A673 (cell line): ENCODE data around the gene MED12L.

Experiments
- EZH2 ChIP-seq: fragments of 200-600 bp; sonication (generic); IDR thresholded peaks from 2 replicates; pipeline ENCODE4 v1.6.1; 2017; ENCODE audit warnings: borderline replicate concordance, low read depth, mild to moderate bottlenecking, mixed read lengths, antibody characterized with exemption, low read length; ENCODE audit not compliant: poor library complexity, severe bottlenecking
- TF ChIP-seq, protein P1 (sequence below): fragments of 300-800, 200-600 bp; sonication (generic); conservative IDR thresholded peaks from 2 replicates; pipeline ENCODE4 v1.5.1; 2017; ENCODE audit warnings: low read depth, mild to moderate bottlenecking, antibody characterized with exemption, low read length, moderate library complexity, mixed read lengths

DNA sequence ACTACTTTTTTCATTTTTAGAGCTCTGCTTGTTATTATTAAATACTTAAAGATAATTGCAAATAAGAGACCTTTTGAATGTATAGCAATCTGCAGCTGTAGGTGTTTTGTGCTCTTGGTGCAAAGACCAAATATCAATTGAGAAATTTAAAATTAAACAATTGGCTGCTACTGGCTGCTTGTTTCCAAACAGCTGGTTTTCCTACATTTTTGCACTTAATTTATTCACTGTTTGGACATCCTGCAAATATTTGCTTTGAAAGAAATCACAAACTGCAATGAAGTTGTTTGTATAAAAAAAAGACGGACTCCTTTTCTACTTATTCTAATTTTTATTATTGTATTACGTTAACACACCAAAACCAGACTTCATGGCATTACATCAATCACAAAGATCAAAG lies 35.6 kb downstream of the MED12L start:
- TF ChIP-seq, protein P1, sequence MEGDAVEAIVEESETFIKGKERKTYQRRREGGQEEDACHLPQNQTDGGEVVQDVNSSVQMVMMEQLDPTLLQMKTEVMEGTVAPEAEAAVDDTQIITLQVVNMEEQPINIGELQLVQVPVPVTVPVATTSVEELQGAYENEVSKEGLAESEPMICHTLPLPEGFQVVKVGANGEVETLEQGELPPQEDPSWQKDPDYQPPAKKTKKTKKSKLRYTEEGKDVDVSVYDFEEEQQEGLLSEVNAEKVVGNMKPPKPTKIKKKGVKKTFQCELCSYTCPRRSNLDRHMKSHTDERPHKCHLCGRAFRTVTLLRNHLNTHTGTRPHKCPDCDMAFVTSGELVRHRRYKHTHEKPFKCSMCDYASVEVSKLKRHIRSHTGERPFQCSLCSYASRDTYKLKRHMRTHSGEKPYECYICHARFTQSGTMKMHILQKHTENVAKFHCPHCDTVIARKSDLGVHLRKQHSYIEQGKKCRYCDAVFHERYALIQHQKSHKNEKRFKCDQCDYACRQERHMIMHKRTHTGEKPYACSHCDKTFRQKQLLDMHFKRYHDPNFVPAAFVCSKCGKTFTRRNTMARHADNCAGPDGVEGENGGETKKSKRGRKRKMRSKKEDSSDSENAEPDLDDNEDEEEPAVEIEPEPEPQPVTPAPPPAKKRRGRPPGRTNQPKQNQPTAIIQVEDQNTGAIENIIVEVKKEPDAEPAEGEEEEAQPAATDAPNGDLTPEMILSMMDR: no peak
- no peak for TF ChIP-seq EZH2
